Thoracic aorta (tissue), 2 donors: ENCODE results near the gene AZIN2. TPM values are rescaled to one million over a fixed set of nuclear protein-coding genes. Genes with fewer than 3 reads are reported as not detected.

Experiments used
- ATAC-seq: fragments of 150-250 bp; one replicate; pipeline ENCODE4 v1.8.0; 2017; ENCODE audit warnings: low read depth; ENCODE audit not compliant: insufficient number of reproducible peaks, low FRiP score
- DNase-seq: peaks from one replicate; pipeline ENCODE4 v3.0.0-alpha.2; 2020; ENCODE audit warnings: low spot score
- H3K27ac ChIP-seq, 2 donors: fragments of 200-600 bp; sonication (generic); 1 replicate in 1 of 2; 2 replicates in 1 of 2; pipeline ENCODE4 v1.5.1; 2016; ENCODE audit warnings: mild to moderate bottlenecking in 2 of 2, moderate library complexity in 2 of 2
- H3K27me3 ChIP-seq: fragments of 200-600 bp; sonication (generic); replicated peaks from 2 replicates; pipeline ENCODE4 v1.6.0; 2016; ENCODE audit warnings: mild to moderate bottlenecking; ENCODE audit not compliant: insufficient read depth
- H3K36me3 ChIP-seq: fragments of 200-600 bp; sonication (generic); one replicate; pipeline ENCODE4 v1.5.1; 2016
- H3K4me1 ChIP-seq, 2 donors: fragments of 200-600 bp; sonication (generic); 1 replicate in 1 of 2; 2 replicates in 1 of 2; pipeline versions ENCODE4 v1.5.1 to v1.6.0; 2016; ENCODE audit warnings: low read depth in 2 of 2, mild to moderate bottlenecking in 1 of 2; ENCODE audit not compliant: control insufficient read depth in 1 of 2
- H3K4me3 ChIP-seq: fragments of 200-600 bp; sonication (generic); 2 replicates; pipeline ENCODE4 v1.5.1; 2016; ENCODE audit warnings: mild to moderate bottlenecking
- H3K9me3 ChIP-seq: fragments of 200-600 bp; sonication (generic); 2 replicates; pipeline ENCODE4 v1.5.1; 2016
- CTCF ChIP-seq: fragments of 200-600 bp; sonication (generic); IDR thresholded peaks from one replicate; pipeline ENCODE4 v1.5.1; 2019; ENCODE audit warnings: antibody characterized with exemption
- total RNA-seq, 2 donors: library from RNA; depleted of rRNA; stranded (reverse); fragments of >200 nt; gene quantifications; one replicate each; pipeline versions ENCODE4 v1.1.0 to v1.2.3, GENCODE V29; 2016

The AZIN2 gene
- total RNA-seq, 2 donors from 2014 or later = 5.6 to 6.2 TPM

GRCh38 chr1:33165209-33165608 is 84.3 kb downstream of the AZIN2 start:
- Histone ChIP-seq H3K9me3 (no peaks in the 10 kb centered on the region), H3K4me3 (no peak overlapping the region), H3K36me3 (no peaks in the 10 kb centered on the region), H3K4me1 (peaks cover 4 to 34% of the 10 kb centered on the region in 2 donors), H3K27me3 (no peaks in the 10 kb centered on the region), H3K27ac (no peak overlapping the region)
- DNase-seq (no peak), ATAC-seq (no peak)
- TF ChIP-seq CTCF = no peak

- ATAC-seq (no peak), DNase-seq (no peak)
- Histone ChIP-seq H3K36me3 (no peaks in the 10 kb centered on the region), H3K4me1 (peaks cover 4 to 31% of the 10 kb centered on the region in 2 donors), H3K9me3 (no peaks in the 10 kb centered on the region), H3K27ac (no peak overlapping the region), H3K27me3 (no peaks in the 10 kb centered on the region), H3K4me3 (no peak overlapping the region)
- no peak for TF ChIP-seq CTCF
These were observed 84.9 kb downstream of the AZIN2 start for GRCh38 chr1:33165809-33166208.

DNA sequence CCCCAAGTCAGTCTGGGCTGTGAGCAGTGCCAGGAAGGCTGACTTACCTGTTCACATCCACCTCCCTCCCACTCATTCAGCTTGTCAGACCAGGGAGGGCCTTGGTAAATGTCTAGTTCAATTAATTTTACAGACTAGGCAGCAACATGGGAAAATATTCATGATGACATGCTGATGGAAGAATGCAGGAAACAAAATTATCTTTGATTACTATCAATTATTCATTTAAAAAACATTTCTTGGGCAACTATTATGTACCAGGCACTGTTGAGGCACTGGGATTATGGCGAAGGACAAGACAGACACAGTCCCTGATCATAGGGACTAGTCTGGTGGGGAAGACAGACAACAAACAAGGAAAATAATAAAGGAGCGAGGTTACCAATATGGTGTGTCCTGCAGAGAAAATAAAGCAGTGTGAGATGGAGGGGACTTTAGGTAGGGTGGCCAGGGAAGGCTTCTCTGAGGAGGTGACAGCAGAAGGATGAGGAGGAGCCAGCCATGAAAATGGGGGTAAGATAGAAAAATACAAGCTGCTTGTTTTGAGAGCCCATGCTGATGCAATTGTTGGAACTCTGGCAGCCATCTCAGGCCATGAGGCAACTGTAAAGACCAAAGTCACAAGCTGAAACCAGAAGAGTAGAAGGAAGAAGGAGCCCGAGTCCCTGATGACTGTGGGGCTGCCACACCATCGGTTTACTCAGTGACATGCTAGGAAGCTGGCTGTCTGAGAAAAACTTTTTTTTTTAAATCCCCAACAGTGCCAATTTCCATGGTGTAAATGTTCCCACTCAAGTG is 86.9 kb downstream of the AZIN2 start:
- H3K4me1 ChIP-seq = peaks cover 4 to 15% of the 10 kb centered on the region in 2 donors
- no peaks in the 10 kb centered on the region for H3K27me3 ChIP-seq
- no peak overlapping the region for H3K4me3 ChIP-seq
- no peak overlapping the region for H3K27ac ChIP-seq
- H3K9me3 ChIP-seq = no peaks in the 10 kb centered on the region
- no peaks in the 10 kb centered on the region for H3K36me3 ChIP-seq
- no peak for TF ChIP-seq CTCF
- DNase-seq (no peak), ATAC-seq (no peak)

- H3K27ac ChIP-seq = no peak overlapping the region
- TF ChIP-seq CTCF = no peak
- H3K4me3 ChIP-seq = no peak overlapping the region
- no peaks in the 10 kb centered on the region for H3K36me3 ChIP-seq
- ATAC-seq (no peak), DNase-seq (no peak)
- H3K4me1 ChIP-seq = peaks cover under 1 to 6% of the 10 kb centered on the region in 2 donors
- H3K9me3 ChIP-seq = no peaks in the 10 kb centered on the region
- no peaks in the 10 kb centered on the region for H3K27me3 ChIP-seq
These were observed 87.8 kb downstream of the AZIN2 start for GRCh38 chr1:33168556-33169289.

- ATAC-seq (no peak), DNase-seq (no peak)
- Histone ChIP-seq H3K4me3 (no peak overlapping the region), H3K4me1 (no peaks in the 10 kb centered on the region), H3K9me3 (no peaks in the 10 kb centered on the region), H3K36me3 (no peaks in the 10 kb centered on the region), H3K27me3 (no peaks in the 10 kb centered on the region), H3K27ac (no peak overlapping the region)
- no peak for TF ChIP-seq CTCF
These were observed 88.5 kb downstream of the AZIN2 start for GRCh38 chr1:33169290-33170055.
